GM23338 (cell line): Measurements from ENCODE around the gene VLDLR. TPM values are rescaled to one million over a fixed set of nuclear protein-coding genes. Genes with fewer than 3 reads are reported as not detected.

Experiments
- ATAC-seq: fragments of 200-7000 bp; cut with Tn5 transposase; 3 replicates; pipeline ENCODE4 v1.9.1; 2020
- DNase-seq: peaks from one replicate; pipeline ENCODE4 v3.0.0-alpha.2; 2015; ENCODE audit warnings: low spot score
- H2AFZ ChIP-seq: fragments of 200-600 bp; sonication (generic); 2 replicates; pipeline ENCODE4 v1.8.0; 2016; ENCODE audit warnings: antibody characterized with exemption, mild to moderate bottlenecking, moderate library complexity
- H3F3A ChIP-seq: fragments of 200-600 bp; sonication (generic); replicated peaks from 2 replicates; pipeline ENCODE4 v1.8.0; 2017; ENCODE audit warnings: antibody characterized with exemption, mixed run types, low read depth
- H3K27ac ChIP-seq: fragments of 200-600 bp; sonication (generic); 2 replicates; pipeline ENCODE4 v1.6.1; 2016; ENCODE audit warnings: low read depth
- H3K27me3 ChIP-seq: fragments of 200-600 bp; sonication (generic); 2 replicates; pipeline ENCODE4 v1.8.0; 2016; ENCODE audit warnings: mild to moderate bottlenecking, mixed run types, moderate library complexity; ENCODE audit not compliant: insufficient read depth
- H3K36me3 ChIP-seq: fragments of 200-600 bp; sonication (generic); 2 replicates; pipeline ENCODE4 v1.8.0; 2016; ENCODE audit warnings: mild to moderate bottlenecking; ENCODE audit not compliant: insufficient read depth
- H3K4me1 ChIP-seq: fragments of 200-600 bp; sonication (generic); 2 replicates; pipeline ENCODE4 v1.8.0; 2016; ENCODE audit warnings: mild to moderate bottlenecking, moderate library complexity; ENCODE audit not compliant: insufficient read depth
- H3K4me2 ChIP-seq: fragments of 200-600 bp; sonication (generic); 2 replicates; pipeline ENCODE4 v1.7.1; 2017; ENCODE audit warnings: mixed run types
- H3K4me3 ChIP-seq: fragments of 200-600 bp; sonication (generic); 2 replicates; pipeline ENCODE4 v1.6.1; 2016; ENCODE audit warnings: mixed run types
- H3K79me2 ChIP-seq: fragments of 200-600 bp; sonication (generic); replicated peaks from 2 replicates; pipeline ENCODE4 v1.8.0; 2017; ENCODE audit warnings: mild to moderate bottlenecking; ENCODE audit not compliant: insufficient read depth
- H3K9me2 ChIP-seq: fragments of 200-600 bp; sonication (generic); 2 replicates; pipeline ENCODE4 v1.8.0; 2017; ENCODE audit not compliant: insufficient read depth
- H4K20me1 ChIP-seq: fragments of 200-600 bp; sonication (generic); replicated peaks from 2 replicates; pipeline ENCODE4 v1.8.0; 2017; ENCODE audit warnings: mild to moderate bottlenecking; ENCODE audit not compliant: insufficient read depth
- H3K27ac Mint-ChIP-seq: 2 replicates; pipeline ENCODE4 v1.8.0; 2020; ENCODE audit warnings: inconsistent platforms, mild to moderate bottlenecking, moderate library complexity, mixed read lengths
- H3K27me3 Mint-ChIP-seq: 3 replicates; pipeline ENCODE4 v1.8.0; 2022; ENCODE audit warnings: low read depth, mild to moderate bottlenecking, moderate library complexity, mixed read lengths, inconsistent platforms; ENCODE audit not compliant: insufficient read depth, poor library complexity
- H3K36me3 Mint-ChIP-seq: 3 replicates; pipeline ENCODE4 v1.8.0; 2021; ENCODE audit warnings: low read depth, mild to moderate bottlenecking, inconsistent platforms, moderate library complexity, mixed read lengths
- H3K4me1 Mint-ChIP-seq: 3 replicates; pipeline ENCODE4 v1.8.0; 2020; ENCODE audit warnings: mild to moderate bottlenecking, inconsistent platforms, mixed read lengths
- H3K4me3 Mint-ChIP-seq: 3 replicates; pipeline ENCODE4 v1.8.0; 2021; ENCODE audit warnings: moderate library complexity, mild to moderate bottlenecking, inconsistent platforms, mixed read lengths
- H3K9me3 Mint-ChIP-seq: 3 replicates; pipeline ENCODE4 v1.8.0; 2020; ENCODE audit warnings: moderate library complexity, mild to moderate bottlenecking, inconsistent platforms, mixed read lengths
- CREB1 ChIP-seq: fragments of 250-450 bp; sonication (Bioruptor Pico); IDR thresholded peaks from 2 replicates; pipeline ENCODE4 v1.5.0; 2020; ENCODE audit warnings: low read depth, mild to moderate bottlenecking, moderate library complexity
- EZH2 ChIP-seq: fragments of 200-600 bp; sonication (generic); IDR thresholded peaks from one replicate; pipeline ENCODE4 v1.8.0; 2017; ENCODE audit warnings: antibody characterized with exemption, mild to moderate bottlenecking, low read depth; ENCODE audit not compliant: unreplicated experiment
- EZH2phosphoT487 ChIP-seq: fragments of 200-600 bp; sonication (generic); IDR thresholded peaks from one replicate; pipeline ENCODE4 v1.8.1; 2018; ENCODE audit warnings: antibody characterized with exemption; ENCODE audit not compliant: unreplicated experiment
- JUNB ChIP-seq: IDR thresholded peaks from one replicate; pipeline ENCODE4 v1.6.1; 2016; ENCODE audit warnings: antibody characterized with exemption; ENCODE audit not compliant: unreplicated experiment
- NANOG ChIP-seq: IDR thresholded peaks from 2 replicates; pipeline ENCODE4 v1.6.1; 2016; ENCODE audit warnings: antibody characterized with exemption, borderline replicate concordance
- POLR2AphosphoS5 ChIP-seq: IDR thresholded peaks from 2 replicates; pipeline ENCODE4 v1.6.1; 2016; ENCODE audit warnings: antibody characterized with exemption, low read depth
- REST ChIP-seq: IDR thresholded peaks from one replicate; pipeline ENCODE4 v1.6.1; 2018; ENCODE audit warnings: antibody characterized with exemption; ENCODE audit not compliant: unreplicated experiment
- STAT1 ChIP-seq: IDR thresholded peaks from one replicate; pipeline ENCODE4 v1.6.1; 2016; ENCODE audit warnings: antibody characterized with exemption; ENCODE audit not compliant: unreplicated experiment
- ZNF114 ChIP-seq: fragments of 250-450 bp; sonication (Bioruptor Pico); IDR thresholded peaks from 2 replicates; pipeline ENCODE4 v1.5.0; 2020; ENCODE audit warnings: mild to moderate bottlenecking, moderate library complexity
- ZNF331 ChIP-seq: fragments of 250-450 bp; sonication (Bioruptor Pico); IDR thresholded peaks from 2 replicates; pipeline ENCODE4 v1.5.0; 2020; ENCODE audit warnings: low read depth, mild to moderate bottlenecking, moderate library complexity
- ZNF462 ChIP-seq: fragments of 250-450 bp; sonication (Bioruptor Pico); IDR thresholded peaks from 2 replicates; pipeline ENCODE4 v1.5.0; 2020; ENCODE audit warnings: mild to moderate bottlenecking, moderate library complexity
- polyA plus RNA-seq: library from polyadenylated mRNA; unstranded; fragments of >200 nt; fragmentation: Nextera tagmentation; extraction: Ambion mirVana; gene quantifications from 2 replicates; pipeline ENCODE4 v1.2.1, GENCODE V29; 2016
- total RNA-seq: library from RNA; depleted of rRNA; stranded (reverse); fragments of >200 nt; shearing (Covaris generic); gene quantifications from 2 replicates; pipeline ENCODE4 v1.2.3, GENCODE V29; 2014

VLDLR gene
- total and polyA plus RNA-seq, 2 experiments from 2014 or later = 14.9 to 49.8 TPM

- Mint-ChIP-seq H3K36me3 (peaks cover 21% of the 10 kb centered on the region), H3K4me1 (peaks cover 63% of the 10 kb centered on the region), H3K4me3 (peak overlapping the region; percentile 91), H3K9me3 (no peaks in the 10 kb centered on the region), H3K27ac (no peak overlapping the region), H3K27me3 (peaks cover 7% of the 10 kb centered on the region)
- Histone ChIP-seq H3K27me3 (peaks cover 15% of the 10 kb centered on the region), H3K27ac (no peak overlapping the region), H3K36me3 (no peaks in the 10 kb centered on the region), H2AFZ (no peak overlapping the region), H3F3A (no peaks in the 10 kb centered on the region), H3K4me3 (peak overlapping the region; percentile 79), H4K20me1 (peaks cover 43% of the 10 kb centered on the region), H3K4me1 (peaks cover 52% of the 10 kb centered on the region), H3K4me2 (peak overlapping the region; percentile 83), H3K79me2 (peaks cover 86% of the 10 kb centered on the region), H3K9me2 (no peaks in the 10 kb centered on the region)
- DNase-seq (peak; percentile 61), ATAC-seq (no peak)
- TF ChIP-seq REST (no peak), EZH2phosphoT487 (no peak), NANOG (no peak), EZH2 (no peak), POLR2AphosphoS5 (no peak), STAT1 (no peak), ZNF331 (CRISPR knock-in tag) (no peak), ZNF462 (CRISPR knock-in tag) (no peak), CREB1 (CRISPR knock-in tag) (no peak), ZNF114 (no peak), JUNB (no peak)
Measured at GRCh38 chr9:2624051-2624682, 2.6 kb downstream of the VLDLR start.
